GM21619 (cell line): Measurements from ENCODE around the gene TTBK1.
"Not testable (repeated sequence)": the region's sequence is repeated elsewhere in the genome, so short reads cannot be mapped to it uniquely, and the experiment has no call there.

Experiments used
- ATAC-seq: cut with Tn5 transposase; IDR thresholded peaks from one replicate; pipeline ENCODE4 v1.9.1; 2021; ENCODE audit not compliant: unreplicated experiment

TTBK1 gene

DNA sequence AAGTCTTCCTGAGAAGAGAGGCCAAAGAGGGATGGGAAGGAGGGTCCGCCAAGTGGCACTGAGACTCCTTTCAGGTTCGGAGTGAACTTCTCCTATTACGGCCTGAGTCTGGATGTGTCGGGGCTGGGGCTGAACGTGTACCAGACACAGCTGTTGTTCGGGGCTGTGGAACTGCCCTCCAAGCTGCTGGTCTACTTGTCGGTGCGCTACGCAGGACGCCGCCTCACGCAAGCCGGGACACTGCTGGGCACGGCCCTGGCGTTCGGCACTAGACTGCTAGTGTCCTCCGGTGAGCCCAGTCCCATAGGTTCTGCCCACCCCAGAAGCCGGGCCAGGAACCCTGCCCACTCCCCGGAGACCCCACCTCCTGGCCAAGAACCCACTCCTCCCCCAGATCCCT, 58.8 kb downstream of the TTBK1 start:
- no peak for ATAC-seq

GRCh38 chr6:43303006-43303405, 59.7 kb downstream of the TTBK1 start:
- ATAC-seq, result not testable (repeated sequence)

- no peak for ATAC-seq
Observed at GRCh38 chr6:43303751-43304331, 60.6 kb downstream of the TTBK1 start.

DNA sequence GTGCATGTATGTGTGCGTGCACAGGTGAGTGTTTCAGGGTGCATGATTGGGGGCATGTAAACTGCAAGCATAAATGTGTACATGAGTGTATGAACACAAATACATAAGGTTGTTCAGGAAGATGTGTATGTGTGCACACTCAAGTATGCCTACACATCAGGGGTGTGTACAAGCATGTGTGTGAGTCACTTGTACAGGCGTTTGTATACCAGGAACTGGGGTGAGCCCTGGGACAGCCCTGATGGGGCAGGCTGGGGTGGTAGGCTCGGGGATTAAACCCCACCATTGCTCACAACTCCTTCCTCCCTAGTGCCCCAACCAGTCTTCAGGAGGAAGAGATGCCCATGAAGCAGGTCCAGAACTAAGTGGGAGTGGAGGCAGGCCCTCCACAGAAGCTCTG, 61.1 kb downstream of the TTBK1 start:
- no peak for ATAC-seq

DNA sequence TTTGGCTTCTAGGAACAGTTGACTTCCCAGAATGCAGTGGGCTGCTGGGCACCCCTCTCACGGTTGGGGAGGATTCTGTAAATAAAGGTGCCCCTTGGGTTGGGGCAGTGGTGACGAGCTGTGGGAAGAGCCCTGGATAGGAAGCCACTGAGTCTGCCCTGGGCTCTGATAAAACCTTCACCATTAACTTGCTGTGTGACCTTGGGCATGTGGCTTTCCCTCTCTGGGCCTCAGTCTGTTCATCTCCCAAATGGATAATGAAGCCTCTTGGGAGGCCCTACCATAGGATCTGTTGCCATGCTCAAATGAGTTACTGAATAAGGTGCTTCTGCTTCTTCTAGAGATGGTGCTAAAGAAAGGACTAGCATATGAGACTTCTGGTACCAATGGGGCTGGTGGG, 61.6 kb downstream of the TTBK1 start:
- no peak for ATAC-seq

GRCh38 chr6:43306086-43306485, 62.8 kb downstream of the TTBK1 start:
- ATAC-seq, result no peak

- no peak for ATAC-seq
Observed at GRCh38 chr6:43307451-43308100, 64.3 kb downstream of the TTBK1 start.

DNA sequence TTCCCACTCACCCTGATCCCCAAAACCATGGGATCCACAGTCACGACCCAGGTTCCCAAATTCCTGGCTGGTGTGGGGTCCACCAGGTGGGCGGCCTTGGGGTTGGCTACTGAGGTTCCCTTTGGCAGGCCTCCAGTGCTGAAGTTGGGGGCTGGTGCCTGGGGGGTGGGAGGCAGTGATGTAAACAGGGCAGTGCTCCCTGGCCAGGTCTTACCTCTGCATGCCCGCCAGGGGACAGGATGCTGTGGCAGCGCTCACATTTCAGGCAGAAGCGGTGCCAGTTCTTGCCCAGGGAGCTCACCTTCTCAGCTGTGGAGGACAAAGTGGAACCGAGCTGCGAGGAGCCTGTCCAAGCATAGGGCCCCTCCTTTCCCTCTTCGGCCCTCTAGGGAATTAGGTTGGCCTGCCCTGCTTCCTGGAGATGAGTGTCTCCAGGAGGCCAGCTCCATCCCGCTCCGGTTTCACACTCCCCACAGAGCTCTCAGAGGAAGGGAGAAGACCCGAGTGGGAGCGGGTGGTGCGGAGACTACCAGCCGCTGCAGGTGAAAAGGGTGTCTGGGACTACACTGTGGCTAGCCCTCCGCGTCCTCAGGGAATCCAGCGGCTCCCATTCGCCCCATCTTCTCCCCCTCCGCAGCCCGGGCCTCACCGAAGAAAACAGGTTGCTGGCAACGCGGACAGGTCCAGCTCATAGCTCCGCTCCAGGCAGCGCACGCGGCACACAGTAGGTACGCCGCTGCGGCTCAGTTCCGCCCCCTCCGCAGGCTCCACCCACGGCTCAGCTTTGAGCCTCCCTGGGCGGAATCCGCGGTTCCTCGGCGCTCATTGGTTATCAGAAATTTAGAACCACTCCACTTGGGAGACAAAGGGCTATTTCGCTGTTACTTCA, 65.1 kb downstream of the TTBK1 start, which contains the start of gene CRIP3:
CRIP3 (minus strand) TSS at position 726 of the 889 bp plus-strand sequence; CDS start at position 692, 34 bp downstream.
- peak; percentile 62 for ATAC-seq

DNA sequence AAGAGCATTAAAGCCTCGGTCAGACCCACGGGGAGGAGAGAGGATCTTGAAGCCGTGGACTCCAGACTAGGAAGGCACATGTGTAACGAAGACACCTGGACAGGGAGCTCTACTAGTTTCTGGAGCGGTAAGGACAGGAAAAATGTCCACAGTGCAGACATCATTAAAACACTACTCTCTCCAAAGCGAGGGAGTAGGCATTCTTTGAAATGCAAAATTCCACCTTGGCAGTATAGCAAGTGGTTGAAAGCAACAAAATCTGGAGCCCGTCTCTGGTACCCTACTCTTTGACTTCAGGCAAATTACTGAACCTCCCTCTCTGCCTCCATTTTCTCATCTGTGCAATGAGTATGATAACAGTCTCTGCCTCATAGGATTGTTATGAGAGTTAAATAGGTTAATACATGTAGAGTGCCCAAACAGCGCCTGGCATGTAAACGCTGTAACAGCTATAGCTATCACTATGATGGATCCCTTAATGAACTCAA, 65.8 kb downstream of the TTBK1 start:
- no peak for ATAC-seq

DNA sequence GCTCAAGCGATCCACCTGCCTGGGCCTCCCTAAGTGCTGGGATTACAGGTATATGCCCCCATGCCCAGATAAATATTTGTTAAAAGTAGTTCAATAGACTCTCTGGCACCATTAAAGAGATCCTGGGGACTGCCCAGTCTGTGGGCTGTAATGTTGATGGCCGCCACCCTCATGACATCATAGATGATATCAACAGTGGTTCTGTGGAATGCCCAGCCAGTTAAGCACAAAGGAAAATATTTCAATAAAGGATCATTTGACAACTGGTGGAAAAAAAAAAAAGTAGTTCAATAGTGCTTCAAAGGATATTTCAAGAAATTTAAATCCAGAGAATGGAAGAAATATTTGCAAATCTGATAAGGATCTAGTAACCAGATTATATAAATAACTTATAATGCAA, 66.9 kb downstream of the TTBK1 start:
- no peak for ATAC-seq

GRCh38 chr6:43310624-43311023, 67.3 kb downstream of the TTBK1 start:
- no peak for ATAC-seq

DNA sequence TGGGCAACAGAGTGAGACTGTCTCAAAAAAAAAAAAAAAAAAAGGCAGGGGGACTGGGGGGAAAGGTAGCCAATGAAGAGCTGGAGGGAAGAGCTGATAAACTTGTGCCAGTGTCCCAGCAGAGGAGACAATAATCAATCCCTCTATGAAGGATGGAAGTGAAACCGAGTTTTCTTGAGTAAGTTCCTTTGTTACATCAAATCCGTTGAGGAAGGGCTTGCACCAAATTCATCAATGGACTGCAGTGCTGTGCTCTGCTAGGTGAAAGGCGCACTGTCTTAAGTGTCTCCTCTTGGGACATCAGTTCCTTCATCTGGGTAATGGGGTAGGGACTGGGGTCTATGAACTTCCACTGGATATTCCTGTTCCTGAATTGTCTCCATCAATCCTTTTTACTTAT, 68.4 kb downstream of the TTBK1 start:
- no peak for ATAC-seq

DNA sequence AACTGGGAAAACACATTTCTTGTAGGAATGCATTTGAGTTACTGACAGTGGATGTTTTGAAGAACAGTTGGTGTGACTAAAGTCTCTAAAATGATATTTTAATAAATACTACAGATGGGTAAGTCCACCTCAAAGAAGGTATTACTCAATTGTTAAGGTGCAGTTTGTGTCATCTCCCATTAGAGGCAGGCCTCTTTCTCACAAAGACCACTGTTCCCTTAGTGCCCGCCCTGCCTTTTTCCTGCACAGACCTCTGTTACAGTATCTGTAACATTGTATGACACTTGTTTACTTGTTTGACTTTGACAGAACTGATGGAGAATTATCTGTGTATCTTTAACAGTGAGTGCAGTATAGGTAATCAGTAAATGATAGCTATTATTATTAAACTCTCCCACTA, 70.5 kb downstream of the TTBK1 start:
- no peak for ATAC-seq

GRCh38 chr6:43318011-43318410, 74.7 kb downstream of the TTBK1 start:
- ATAC-seq, result no peak

DNA sequence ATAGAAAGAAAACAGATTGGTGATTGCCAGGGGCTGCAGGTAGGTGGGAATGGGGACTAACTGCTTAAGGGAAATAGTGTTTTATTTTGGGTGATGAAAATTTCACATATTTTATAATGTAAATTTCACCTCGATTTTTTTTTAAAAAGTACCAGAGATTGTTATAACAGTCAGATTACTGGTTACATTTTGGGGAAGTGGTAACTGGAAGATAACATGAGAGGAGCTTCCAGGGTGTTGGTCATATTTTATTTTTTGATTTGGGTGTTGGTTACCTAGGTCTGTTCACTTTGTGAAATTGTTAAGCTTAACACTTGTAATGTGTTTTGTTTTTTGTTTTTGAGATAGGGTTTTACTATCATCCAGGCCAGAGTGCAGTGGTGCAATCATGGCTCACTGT, 82.6 kb downstream of the TTBK1 start:
- ATAC-seq, result no peak

DNA sequence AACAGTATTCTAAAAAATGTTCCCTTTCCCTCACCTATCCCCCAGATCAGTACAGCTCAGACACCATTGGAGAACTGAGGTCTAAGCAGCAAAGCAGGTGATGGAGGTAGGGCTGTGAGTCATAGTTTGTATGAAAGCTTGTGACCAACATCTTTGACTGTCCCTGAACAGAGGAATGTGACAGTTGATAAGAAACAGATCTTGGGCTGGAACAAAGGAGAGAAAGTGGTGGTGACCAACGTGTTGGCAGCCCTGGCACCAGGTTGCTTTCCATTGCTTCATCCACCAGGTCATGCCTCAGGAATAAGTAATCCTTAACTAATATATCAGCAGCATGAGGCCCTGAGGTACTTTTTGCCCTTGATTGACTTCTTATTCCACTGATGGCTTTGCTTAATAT, 85.2 kb downstream of the TTBK1 start:
- ATAC-seq, result no peak

GRCh38 chr6:43331470-43331869, 88.2 kb downstream of the TTBK1 start:
- no peak for ATAC-seq

DNA sequence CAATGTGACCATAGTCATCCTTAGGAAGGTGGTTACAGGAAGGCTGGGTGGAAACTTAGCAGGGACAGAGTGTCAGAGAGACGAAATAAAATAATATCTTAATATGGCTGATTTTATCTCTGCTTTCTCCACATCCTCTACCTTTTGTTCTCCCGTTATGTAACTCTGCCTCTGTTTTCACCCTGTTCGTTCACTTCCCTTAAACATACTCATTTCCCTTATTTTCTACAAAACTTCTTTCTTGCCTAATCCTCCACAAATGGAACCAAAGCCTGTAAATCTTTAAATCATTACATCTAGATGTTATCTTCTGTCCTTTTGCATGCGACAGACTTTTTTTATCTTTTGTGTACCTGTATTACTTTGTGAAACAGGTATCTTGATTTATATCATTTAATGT, 88.6 kb downstream of the TTBK1 start:
- ATAC-seq, result no peak

- no peak for ATAC-seq
Observed at GRCh38 chr6:43334466-43335095, 91.3 kb downstream of the TTBK1 start.

DNA sequence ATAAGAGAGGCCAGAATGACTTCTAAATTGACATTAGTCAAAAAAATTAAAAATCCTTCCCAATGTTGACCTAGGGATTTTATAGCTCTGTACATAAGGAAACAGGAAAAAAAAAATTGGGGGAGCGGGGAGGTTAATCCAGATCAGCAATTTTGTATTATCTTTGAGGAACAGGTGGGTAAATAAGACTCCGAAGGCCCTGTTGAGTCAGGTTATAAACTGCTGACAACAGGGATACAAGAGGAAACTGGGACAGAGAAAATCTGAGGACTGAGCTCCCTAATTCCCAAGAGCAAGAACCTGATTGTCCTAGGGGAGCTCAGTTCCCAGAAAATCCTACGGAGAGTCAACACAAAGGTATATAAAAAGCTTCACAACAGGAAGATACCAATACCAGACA, 92.2 kb downstream of the TTBK1 start:
- ATAC-seq, result no peak

DNA sequence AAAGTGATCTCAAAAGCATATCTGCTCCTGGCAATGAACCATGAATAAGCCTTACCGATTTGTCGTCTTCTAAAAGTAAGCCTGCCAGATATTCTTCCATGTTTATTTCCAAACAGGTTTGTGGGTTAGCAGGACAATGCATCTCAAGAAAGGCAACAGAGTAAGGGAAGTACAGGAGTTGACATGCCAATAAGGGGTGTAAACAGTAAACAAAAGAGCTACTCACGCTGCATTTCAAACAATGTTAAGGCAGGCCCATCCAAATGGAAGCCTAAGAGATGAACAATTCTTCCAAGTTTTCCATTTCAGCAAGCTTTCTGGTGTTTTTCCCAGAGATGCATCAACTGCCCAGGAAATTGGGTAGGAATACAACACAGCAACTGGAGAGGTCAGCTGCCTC, 93.1 kb downstream of the TTBK1 start:
- no peak for ATAC-seq
